Stimulated activated CD4-positive, alpha-beta T cell treated with anti-CD3 and anti-CD28 coated beads, Interleukin-12 subunit alpha, Interleukin-12 subunit beta, amount 100 ng/mL, for 48 hours (primary cell): ENCODE measurements around the gene SCRN2.

Source experiments
- DNase-seq, 3 donors: peaks; one replicate each; pipeline ENCODE4 v3.0.0-alpha.2; 2020; ENCODE audit warnings: low read depth in 2 of 3, low spot score in 1 of 3

Gene SCRN2

GRCh38 chr17:47840742-47841487 is at the start of gene SCRN2:
Gene SCRN2, minus strand, starts transcription at chr17:47841273. Its CDS starts 430 bp downstream, at chr17:47840843.
- DNase-seq = peak; percentile 83 to 92 (median 86)

GRCh38 chr17:47889734-47890529 is 48.9 kb upstream of the SCRN2 start:
- peak; percentile 83 to 93 (median 88) for DNase-seq

- no peak for DNase-seq
These were observed 47.2 kb upstream of the SCRN2 start for GRCh38 chr17:47888293-47888692.

GRCh38 chr17:47884905-47885730 is 44.0 kb upstream of the SCRN2 start:
- DNase-seq = no peak

- DNase-seq = no peak
These were observed 43.3 kb upstream of the SCRN2 start for GRCh38 chr17:47884427-47884740.

GRCh38 chr17:47883589-47884426 is 42.7 kb upstream of the SCRN2 start:
- DNase-seq = no peak

GRCh38 chr17:47882695-47883588 is 41.9 kb upstream of the SCRN2 start:
- no peak for DNase-seq

GRCh38 chr17:47882247-47882646 is 41.2 kb upstream of the SCRN2 start:
- no peak for DNase-seq

- no peak for DNase-seq
These were observed 38.8 kb upstream of the SCRN2 start for GRCh38 chr17:47879776-47880454.

- DNase-seq = no peak
These were observed 38.0 kb upstream of the SCRN2 start for GRCh38 chr17:47879028-47879585.

- no peak for DNase-seq
These were observed 37.3 kb upstream of the SCRN2 start for GRCh38 chr17:47878203-47879027.

- no peak for DNase-seq
These were observed 36.4 kb upstream of the SCRN2 start for GRCh38 chr17:47877368-47878034.

- DNase-seq = no peak
These were observed 34.2 kb upstream of the SCRN2 start for GRCh38 chr17:47875011-47875985.

GRCh38 chr17:47873200-47874090 is 32.4 kb upstream of the SCRN2 start:
- no peak for DNase-seq

GRCh38 chr17:47872651-47873161 is 31.6 kb upstream of the SCRN2 start:
- no peak for DNase-seq
